ENCODE data around the gene ARHGAP10.
A peak's percentile ranks its signal among the peaks of the same experiment; 100 is the strongest.

ARHGAP10 gene, protein sequence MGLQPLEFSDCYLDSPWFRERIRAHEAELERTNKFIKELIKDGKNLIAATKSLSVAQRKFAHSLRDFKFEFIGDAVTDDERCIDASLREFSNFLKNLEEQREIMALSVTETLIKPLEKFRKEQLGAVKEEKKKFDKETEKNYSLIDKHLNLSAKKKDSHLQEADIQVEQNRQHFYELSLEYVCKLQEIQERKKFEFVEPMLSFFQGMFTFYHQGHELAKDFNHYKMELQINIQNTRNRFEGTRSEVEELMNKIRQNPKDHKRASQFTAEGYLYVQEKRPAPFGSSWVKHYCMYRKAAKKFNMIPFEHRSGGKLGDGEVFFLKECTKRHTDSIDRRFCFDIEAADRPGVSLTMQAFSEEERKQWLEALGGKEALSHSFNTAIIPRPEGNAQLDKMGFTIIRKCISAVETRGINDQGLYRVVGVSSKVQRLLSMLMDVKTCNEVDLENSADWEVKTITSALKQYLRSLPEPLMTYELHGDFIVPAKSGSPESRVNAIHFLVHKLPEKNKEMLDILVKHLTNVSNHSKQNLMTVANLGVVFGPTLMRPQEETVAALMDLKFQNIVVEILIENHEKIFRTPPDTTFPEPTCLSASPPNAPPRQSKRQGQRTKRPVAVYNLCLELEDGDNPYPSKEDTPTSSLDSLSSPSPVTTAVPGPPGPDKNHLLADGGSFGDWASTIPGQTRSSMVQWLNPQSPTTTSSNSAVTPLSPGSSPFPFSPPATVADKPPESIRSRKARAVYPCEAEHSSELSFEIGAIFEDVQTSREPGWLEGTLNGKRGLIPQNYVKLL

DNA sequence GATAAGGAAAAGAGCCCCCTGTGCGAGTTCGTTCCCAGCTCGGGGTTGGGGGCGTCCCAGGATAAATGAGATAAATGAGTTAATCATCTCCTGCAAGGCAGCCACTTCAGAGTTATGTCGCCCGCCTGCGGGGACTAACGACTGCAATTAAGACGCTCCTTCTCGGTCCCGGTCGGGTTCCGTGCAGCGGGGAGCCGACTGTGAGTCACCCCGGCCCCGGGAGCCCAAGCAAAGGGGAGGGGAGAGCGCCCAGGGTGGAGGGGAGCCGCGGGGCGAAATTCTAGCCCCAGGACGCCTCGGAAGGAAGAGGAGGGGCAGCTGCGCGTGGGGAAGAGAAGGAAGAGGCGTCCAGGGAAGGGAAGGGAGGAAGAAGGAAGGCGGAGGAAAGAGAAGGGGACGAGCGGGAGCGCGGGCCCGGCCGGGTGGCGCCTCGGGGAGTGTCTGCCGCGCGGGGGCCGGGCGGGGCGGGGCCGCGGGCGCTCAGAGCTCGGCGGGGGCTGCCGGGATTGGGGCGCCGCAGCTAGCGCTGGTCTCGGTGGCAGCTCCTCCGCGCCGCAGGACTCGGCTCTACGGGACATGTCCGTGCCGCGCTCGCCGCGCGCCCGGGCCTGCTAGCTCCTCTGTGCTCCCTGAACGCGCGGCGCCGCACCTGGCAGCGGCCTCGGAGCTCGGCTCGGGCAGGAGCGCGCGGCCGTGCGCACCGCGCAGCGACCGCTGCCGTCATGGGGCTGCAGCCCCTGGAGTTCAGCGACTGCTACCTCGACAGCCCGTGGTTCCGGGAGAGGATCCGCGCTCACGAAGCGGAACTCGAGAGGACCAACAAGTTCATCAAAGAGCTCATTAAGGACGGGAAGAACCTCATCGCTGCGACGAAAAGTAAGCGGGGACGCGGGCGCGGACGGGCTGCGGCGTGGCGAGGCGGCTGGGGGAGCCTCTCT lies at the start of gene ARHGAP10:
Gene ARHGAP10 (plus strand): TSS at position 509 of the 938 bp plus-strand sequence. CDS start 214 bp downstream, at position 723.
- DNase-seq (ENCODE audit: low read depth, low spot score) = no peak

DNA sequence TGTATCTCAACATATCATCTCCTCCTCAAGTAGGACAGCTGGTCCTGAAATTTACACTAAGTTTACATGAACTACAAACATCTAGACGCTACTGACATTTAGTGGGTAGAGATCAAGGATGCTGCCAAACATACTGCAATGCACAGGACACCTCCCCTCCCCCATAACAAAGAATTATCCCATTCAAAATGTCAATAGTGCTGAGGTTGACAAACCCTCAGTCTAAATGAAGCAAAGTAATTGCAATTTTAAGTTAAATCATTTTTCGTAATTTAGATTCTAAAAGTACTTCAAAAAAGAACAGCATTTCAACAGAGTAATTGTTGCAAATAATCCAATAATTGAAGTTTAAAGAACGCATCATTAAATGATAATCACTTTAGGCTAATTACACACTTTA lies 49.1 kb upstream of the ARHGAP10 start:
- no peak for DNase-seq (ENCODE audit: low read depth, low spot score)

DNA sequence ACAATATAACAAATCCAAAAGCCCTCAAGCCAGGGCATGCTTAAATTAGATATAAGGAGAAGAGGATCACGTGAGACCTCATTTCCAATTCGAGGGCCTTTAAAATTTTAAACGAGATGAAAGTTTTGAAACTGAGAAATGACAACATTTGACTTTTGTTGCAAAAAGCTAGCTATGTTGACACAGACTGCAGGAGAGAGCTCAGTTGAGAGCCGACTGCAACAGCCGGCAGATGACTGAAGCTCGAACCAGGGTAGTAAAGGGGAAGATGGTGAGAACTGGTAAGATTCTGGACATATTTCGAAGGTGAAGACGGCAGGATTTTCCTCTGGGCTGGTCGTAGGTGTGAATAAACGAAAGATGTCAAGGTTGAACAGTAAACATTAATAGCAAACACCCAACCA lies 48.7 kb upstream of the ARHGAP10 start:
- no peak for DNase-seq (ENCODE audit: low read depth, low spot score)

DNA sequence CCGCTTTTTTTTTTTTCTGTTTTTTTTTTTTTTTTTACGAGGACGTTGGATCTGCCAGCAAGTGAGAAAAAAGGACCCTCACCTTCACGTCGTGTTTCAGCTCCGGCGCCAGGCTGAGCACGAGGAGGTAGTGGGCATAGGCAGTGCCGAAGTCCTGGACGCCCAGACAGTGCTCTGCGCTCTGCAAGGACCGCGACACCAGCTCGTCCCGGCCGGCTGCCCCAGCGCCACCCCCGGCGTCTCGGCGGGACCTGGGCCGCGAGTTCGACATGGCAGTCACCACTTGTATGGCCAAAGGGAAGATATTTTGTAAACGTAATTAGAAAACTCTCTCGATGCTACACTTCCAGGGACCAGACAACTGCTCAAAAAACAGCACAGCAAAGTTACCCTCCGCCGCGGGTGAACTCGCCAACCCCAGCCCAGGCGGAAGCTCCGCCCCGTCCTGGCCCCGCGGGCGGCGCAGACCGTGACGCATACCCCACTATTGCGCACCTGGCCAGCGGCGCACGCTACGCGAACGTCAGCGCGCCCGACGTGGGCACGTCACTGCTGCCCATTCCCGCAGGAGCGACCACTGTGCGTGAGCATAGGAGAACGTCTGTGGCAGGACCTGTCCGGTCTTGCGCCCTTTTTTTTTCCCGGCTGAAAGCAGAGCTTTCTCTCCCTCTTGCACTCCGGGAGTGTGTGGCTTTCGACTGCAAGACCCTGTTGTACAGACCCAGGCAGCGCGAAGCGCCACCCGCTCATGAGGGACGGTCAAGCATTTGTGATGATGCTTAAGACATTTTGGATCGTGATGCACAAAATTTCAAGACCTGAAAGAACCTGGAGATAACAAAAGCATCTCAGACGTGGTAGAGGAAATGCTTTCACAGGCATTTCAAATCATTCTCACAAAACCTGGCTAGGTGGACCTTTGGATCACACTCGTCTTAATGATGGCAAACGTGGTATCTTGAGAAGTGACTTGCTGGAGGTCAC lies 47.9 kb upstream of the ARHGAP10 start, which contains the start of gene PRMT9:
Gene PRMT9 (minus strand): TSS at position 447 of the 984 bp plus-strand sequence. CDS start 176 bp downstream, at position 271.
- peak; percentile 57 for DNase-seq (ENCODE audit: low read depth, low spot score)

DNA sequence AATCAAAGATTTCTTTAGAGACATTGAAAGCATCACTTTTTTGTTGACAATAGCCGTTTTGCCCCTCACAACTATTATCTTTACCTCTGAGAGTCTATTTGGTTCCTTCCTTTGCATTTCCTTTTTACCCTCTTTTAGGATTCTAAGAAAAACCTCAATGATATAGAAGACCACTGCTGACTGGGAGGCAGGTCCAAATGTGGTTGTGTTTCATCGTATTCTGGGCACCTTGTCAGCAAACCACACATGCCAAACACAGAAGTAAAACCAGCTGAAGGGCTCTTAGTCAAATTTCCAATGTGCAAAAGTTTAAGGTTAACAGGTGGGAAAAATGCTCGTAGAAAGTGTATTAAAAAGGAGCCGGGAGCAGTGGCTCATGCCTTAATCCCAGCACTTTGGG lies 42.8 kb upstream of the ARHGAP10 start:
- no peak for DNase-seq (ENCODE audit: low read depth, low spot score)

DNA sequence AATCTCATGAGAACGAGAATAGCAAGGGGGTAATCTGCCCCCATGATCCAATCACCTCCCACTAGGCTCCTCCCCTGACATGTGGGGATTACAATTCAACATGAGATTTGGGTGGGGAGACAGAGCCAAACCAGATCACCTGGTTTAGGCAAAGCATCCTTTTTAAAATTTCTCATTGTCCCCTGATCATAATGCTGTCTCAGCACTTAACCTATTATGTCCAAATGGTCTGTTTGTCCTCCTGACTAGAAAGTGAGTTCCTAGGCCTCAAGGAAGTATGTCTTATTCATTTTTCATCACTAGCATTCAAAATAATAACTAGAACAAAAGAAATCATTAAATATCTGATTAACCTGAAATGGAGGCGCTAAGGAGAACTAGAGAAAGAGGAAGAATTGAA lies 40.1 kb upstream of the ARHGAP10 start:
- DNase-seq (ENCODE audit: low read depth, low spot score) = no peak

DNA sequence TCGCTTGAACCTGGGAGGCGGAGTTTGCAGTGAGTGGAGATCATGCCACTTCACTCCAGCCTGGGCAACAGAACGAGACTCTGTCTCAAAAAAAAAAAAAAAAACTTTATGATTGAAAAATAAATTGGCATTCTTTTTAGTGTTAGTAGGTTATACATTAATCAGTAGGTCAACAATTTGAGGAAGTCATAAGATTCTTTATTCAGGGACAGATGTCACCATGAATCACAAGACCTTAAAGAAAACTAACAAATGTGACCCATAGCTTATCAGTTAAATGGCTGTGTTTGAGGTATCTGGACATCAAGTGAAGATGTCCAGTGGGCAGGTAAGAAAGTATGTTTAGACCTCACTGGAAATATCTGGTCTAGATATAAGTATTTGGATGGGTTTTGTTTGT lies 38.7 kb upstream of the ARHGAP10 start:
- no peak for DNase-seq (ENCODE audit: low read depth, low spot score)

DNA sequence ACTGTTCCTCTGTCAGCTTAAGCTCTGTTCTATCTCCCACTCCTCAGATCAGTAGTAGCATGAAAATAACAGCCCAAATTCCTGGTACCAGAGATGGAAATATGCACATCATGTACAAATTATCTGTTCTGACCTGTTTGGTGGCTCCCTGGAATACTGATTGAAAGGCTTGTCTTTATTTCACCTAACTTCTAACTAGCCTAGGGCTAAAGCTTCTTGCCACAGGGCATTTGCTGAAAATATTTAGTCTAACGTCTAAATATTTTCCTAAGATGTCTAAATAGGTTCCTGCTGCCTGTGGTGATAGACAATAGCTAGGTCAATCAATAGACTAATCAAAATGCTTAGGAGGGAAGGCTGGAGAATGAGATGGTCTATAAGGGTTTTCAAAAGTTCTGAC lies 35.0 kb upstream of the ARHGAP10 start:
- DNase-seq (ENCODE audit: low read depth, low spot score) = no peak

DNA sequence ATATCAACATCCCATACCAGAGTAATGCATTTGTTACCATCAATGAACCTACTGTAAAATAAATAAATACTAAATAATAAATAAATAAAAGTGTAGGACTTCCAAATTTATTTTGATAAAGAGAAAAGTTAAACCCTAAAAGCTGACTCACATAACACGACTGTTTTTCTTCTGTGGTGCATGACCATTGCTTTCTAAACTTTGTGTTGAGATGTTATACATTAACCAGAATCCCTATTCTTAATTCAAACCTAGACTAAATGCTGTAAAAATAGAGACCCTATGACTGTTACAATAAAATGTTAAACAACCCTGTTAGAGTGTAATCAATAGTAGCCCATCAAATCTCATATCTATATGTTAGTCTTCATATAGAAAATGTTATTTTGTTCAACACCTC lies 27.0 kb upstream of the ARHGAP10 start:
- no peak for DNase-seq (ENCODE audit: low read depth, low spot score)

DNA sequence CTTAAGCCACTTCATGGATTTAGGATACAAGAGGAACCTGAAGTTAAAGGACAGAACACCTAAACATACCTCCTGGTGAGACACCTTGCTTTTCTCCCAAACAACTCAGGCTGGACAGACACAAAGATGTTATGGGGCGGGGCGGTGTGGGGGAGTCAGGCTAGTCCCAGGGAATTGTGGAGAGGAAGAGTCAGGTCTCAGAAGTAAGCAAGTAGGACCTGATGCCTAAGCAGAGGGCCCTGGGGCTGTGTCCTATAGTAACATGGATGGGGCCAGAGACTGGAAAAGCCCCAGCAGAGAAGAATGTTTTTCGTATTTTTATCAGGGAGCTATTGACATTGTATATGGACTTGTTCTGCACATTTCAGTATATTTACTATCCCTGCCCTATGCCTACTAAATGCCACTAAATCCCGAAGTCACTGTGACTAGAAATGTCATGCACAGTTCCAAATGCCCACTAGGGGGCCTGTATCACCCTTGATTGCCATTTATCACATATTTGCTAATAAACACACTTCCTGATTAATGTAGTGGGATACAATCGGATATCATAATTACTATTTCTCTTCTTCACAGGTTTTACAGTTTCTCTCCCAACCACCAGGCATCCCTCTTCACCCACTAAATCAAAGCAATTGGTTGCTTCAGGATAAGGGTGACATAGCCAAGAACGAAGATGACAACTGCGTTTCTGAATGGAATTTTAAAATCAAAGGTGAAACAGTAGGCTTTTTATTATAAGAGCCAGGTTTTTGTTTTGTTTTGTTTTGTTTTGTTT lies 23.8 kb upstream of the ARHGAP10 start:
- no peak for DNase-seq (ENCODE audit: low read depth, low spot score)

DNA sequence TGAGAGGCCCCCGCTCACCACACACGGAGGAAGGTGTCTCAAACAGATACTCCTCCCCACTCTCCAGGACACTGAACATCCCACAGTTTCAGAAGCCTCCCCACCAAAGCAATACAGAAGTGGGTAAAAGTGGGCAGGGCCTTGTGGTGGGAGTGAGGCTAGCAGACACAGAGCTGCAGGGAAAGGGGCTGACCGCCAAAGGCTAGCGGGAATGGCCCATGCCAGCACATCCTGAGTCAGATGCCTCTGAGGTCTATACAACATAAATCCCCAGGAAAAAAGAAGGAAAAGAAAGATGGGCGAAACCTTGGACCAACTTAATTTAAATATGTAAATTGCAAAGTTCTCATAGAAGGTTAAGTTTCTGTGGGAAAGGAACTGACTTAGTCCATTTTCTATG lies 21.9 kb upstream of the ARHGAP10 start:
- DNase-seq (ENCODE audit: low read depth, low spot score) = no peak

DNA sequence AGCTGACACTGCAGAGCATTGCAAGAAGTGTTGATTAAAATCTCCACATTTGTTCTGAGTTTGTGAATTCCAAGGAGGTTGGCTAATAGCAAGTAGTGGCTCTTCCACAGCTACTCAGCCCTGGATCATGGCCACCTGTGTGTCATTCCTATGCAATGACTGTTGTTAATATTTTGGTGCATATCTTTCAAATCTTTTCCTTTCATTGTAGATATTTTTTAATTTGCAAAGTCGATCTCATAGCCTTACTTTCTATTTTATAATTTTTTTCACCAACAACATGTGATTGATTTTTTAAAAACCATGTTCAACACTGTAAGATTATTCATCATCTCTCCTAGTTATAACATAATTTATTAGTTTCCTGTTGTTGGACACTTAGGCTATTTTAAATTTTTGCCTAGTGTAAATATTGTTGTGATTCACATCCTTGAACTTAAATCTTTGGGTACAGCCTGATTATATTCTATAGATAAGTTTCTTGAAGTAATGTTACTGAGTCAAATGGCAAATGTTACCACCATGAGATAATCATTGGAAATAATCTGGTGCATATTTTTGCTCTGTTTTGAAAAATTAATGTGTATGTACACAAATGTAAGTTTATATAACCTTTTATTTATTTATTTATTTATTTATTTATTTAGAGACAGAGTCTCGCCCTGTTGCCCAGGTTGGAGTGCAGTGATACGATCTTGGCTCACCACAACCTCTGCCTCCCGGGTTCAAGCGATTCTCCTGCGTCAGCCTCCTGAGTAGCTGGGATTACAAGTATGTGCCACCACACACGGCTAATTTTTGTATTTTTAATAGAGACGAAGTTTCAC lies 17.1 kb upstream of the ARHGAP10 start:
- DNase-seq (ENCODE audit: low read depth, low spot score) = no peak

DNA sequence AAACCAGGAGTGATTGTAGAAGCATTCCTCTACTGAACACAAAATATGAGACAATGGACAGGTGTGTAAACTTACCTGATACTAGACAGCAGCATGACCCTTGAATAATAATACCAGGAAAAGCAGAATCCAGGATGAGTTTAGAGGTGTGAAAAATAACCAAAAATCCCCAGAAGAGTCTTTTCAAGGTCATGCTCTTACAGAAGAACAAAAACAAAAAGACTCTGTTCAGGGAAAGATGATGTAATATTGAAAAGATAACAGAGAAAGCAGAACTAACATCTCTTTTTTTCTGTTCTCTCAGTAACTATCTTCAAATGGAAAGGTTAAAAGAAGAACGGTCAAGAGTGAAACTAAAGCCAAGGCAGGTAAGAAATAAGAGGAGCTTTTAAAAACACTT lies 14.0 kb upstream of the ARHGAP10 start:
- DNase-seq (ENCODE audit: low read depth, low spot score) = no peak

DNA sequence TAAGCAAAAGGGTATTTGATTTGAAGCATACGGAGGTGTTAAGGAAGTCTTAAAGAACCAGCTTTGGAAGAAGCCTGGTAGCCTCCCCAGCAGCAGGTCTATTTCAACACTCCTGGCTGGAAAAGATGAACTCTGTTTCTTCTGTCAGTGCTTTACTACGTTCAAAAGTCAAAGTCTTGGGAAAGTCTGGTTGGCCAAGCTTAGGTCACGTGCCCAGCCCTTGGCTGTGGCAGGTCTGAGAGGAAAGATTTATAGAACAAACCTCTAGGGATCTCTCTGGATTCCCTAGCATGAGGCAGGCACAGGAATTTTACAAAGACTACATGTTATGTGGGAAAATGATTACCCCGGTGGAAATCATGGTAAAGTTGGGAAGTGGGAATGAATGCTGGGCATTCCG lies 8.6 kb upstream of the ARHGAP10 start:
- DNase-seq (ENCODE audit: low read depth, low spot score) = no peak

DNA sequence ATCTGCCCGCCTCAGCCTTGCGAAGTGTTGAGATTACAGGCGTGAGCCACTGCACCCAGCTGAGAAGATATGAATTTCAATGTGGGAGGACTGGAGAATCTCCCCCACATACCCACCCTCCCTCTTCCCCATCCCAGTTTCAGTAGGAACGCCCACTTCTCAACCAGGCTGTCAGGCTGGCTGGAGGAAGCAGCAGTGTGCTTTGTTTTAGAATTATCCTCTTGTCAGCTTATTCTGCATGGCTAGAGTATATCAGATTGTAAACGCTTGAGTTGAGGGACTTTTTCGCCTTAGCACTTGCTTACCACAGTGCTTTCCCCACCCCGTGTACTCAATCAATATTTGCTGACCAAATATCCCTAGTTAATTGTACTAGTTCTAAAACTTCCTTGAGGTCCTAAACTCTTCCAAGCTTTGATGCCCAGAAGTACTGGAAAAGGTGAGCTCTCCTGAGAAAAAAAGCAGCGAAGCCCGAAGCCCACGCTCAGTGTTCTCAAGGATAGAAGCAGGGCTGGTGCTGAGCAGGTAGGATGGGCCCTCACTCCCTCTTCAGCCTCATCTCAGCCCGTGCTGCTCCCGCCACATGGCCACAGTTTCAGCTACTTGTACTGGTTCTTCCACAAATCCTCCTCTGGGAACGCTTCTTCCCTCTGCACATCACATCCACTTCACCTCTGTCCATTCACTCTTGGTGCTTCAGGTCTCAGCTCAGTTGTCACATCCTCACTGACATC lies 7.3 kb upstream of the ARHGAP10 start:
- no peak for DNase-seq (ENCODE audit: low read depth, low spot score)

DNA sequence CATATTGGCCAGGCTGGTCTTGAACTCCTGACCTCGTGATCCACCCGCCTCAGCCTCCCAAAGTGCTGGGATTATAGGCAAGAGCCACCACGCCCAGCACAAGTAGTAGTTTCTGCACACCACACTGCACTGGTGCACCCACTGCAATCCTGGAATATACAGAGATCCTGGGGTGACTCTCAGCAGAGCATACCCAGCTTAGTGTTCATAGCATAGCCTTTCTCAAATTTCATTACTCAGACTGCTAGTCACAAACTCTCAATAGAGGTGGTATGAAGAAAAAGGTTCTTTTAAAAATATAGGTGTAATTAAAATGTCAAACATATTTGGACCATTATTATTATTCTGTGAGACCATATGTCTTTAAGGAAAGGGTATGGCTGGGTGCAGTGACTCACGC lies 6.2 kb upstream of the ARHGAP10 start:
- DNase-seq (ENCODE audit: low read depth, low spot score) = no peak

DNA sequence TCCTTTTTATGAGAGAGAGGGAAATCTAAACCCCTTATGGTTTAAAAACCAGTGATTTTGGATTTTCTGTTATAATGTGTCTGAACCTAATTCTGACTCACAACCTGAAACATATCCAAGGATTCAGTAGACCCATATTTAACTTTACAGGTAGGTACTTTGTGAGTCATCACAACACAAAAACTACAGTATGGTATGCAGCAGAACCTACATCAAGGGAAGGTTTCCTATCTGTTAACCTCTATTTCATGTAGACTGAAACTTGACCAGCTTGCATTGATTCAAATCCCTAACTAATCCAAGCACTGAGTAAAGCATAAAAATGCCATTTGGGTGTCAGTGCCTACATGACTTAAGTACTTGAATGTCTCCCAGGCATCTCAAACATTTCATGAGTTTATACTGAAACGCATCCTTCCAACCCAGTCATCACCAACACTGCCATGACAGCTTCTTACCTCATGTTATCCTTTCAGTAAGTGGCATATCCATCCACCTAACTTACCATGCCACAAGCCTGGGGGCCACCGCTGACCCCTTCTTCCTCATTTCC lies 4.3 kb upstream of the ARHGAP10 start:
- DNase-seq (ENCODE audit: low read depth, low spot score) = no peak

DNA sequence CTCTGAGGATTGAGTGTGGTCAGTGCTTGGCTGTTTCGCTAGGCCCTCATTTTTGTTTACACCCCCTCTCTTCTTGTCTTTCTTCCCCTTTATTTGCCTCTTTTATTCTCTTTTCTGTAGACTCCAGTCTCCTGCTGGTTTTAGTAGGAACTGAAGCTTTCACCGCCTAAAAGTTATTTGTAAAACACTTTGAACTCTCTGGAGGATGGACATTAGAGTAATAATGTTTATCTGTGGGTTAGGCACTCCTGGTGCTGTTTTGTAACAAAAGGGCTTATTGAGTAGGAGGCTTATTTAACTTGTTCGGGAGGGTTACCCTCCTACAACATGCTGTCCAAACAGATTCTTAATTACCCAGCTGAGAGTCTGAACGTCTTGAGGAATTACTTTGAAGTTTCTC lies 1.6 kb upstream of the ARHGAP10 start:
- DNase-seq (ENCODE audit: low read depth, low spot score) = no peak
